Kidney capillary endothelial cell (primary cell): ENCODE results near the gene PRR16.
"Not testable (repeated sequence)": the region's sequence is repeated elsewhere in the genome, so short reads cannot be mapped to it uniquely, and the experiment has no call there.

Experiments used
- DNase-seq: peaks from one replicate; pipeline ENCODE4 v3.0.0-alpha.2; 2018; ENCODE audit warnings: low spot score

The PRR16 gene

DNA sequence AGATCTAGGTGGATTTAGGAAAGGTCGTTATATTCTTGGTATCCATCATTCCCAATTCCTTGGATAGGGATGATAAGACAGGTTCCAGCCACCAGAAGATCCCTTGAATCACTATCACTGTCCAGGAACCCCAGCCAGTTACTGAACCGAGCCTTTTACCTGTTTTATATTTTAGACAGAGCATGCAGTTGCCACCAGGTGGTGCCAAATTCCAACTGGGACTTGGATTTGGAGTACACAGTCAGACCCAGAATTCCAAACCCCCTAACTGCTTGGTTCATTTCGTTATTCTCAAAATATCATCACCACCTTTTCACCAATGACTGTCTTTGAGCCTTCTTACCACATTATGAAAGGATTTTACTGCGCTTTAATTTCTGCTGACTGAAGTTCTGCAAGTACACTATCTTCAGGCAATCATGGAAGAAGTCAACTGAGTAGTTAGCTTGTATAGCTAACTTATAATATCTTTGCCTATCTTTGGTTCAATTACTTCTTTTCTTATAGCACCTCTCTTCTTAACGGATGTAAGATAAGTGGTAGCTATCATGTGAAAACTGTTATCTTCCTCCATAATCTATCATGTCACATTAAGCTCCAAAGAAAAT is 191.8 kb downstream of the PRR16 start:
- no peak for DNase-seq

GRCh38 chr5:120657104-120657503 is 193.0 kb downstream of the PRR16 start:
- DNase-seq, result no peak

DNA sequence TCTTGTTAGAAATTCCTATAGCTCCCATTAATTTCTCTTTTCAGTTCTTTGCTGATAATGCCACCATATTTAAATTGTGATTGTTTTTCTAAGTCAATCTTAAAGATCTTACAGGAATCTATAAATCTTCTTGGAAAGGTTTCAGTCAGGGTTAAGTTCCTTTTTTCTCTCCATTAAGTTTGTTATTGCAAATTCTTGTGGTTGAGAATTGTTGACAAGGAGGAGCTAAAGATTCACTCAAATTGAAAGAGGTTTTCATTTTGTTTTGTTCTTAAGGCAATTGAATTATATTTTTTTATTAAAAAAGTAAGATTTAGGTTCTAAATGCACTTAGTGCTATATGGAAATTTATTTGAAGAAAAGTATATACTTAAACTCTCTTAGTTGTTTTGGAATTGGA is 213.4 kb downstream of the PRR16 start:
- DNase-seq, result no peak

DNA sequence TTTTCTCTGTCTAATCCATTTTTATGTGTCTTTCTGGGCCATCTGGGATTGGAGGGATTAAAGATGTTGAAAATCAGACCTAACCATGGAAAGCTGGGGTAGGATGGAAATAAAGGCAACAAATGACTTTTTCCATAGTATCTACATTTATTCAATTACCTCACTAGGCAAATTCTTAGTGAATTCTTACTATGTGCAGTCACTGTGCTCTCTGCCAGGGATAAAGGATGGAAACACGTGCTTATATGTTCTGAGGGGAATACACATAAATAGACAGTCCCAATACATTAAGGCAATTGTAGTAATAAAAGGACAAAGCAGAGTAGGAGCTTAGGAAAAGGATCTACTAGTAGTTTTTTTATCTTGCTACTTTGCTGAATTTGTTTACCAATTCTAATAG is 214.2 kb downstream of the PRR16 start:
- DNase-seq, result no peak

DNA sequence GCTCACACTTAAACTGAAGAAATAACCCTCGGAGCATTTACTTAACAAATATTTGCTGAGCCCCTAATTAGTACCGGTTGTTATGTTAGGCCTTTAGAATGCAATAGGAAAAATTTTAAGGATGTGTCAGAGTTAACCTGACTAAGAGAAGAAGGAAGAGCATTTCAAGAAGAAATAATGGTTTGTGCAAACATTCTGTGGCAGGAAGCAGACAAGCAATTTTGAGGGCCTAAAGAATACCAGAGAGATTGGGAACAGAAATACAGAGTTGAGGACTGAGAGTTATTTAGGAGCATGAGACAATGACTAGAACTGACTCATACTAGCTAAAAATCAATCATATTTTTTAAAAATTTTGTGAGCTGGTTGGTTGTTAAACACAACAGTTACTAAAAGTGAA is 218.8 kb downstream of the PRR16 start:
- DNase-seq, result no peak

- no peak for DNase-seq
Observed at GRCh38 chr5:120683580-120683979, 219.5 kb downstream of the PRR16 start.

- DNase-seq, result no peak
Observed at GRCh38 chr5:120684213-120684612, 220.1 kb downstream of the PRR16 start.

DNA sequence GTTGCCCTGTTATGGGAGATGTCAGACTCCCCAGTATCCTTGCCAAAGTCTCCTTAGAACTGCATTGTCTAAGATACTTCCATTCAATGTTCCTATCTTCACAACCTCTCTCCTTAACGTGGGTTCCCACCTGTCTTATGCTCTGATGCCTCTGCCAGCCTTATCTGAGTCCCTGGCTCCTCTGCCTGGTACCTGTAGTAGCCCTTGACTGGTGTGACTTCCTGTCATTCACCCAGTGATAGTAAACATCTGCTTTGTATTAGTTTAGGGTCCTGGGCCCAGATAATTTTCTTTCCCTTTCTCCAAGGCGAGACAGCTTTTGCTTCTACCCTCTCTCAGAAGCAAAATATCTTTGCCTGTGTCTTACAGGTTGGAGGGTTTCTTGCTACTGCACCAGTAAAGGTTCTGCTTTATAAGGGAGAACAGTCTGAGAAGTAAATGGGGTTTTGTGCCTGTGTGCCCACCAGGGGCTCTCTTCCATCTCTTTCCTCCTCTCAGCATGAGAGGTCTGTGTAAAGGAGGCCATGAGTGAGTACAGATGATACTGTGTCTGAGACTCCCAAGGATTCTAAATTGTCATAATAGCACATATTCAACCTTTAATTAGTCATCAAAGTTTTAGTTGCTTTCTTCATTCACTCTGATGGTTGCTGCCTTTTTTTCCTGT is 220.8 kb downstream of the PRR16 start:
- no peak for DNase-seq

GRCh38 chr5:120690621-120691407 is 226.7 kb downstream of the PRR16 start:
- DNase-seq, result no peak

DNA sequence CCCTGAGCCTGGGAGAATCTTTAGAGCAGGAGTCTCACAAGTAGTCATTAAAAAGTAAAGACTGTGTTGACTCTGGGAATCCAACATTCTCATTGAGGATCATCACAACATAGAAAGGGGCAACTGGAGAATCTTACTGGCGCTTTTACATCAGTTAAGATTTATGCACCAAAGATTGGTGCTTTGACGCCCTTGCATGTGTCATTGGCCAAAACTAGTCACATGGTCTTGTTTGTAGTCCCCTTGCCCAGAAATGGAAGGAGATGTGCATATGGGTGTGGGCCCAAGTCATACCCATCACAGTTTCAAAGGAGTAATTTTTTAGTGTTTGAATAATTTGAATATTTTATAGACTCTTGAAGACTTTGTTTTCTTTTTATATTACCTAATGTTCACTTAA is 228.2 kb downstream of the PRR16 start:
- no peak for DNase-seq

- no peak for DNase-seq
Observed at GRCh38 chr5:120695368-120695880, 231.3 kb downstream of the PRR16 start.

DNA sequence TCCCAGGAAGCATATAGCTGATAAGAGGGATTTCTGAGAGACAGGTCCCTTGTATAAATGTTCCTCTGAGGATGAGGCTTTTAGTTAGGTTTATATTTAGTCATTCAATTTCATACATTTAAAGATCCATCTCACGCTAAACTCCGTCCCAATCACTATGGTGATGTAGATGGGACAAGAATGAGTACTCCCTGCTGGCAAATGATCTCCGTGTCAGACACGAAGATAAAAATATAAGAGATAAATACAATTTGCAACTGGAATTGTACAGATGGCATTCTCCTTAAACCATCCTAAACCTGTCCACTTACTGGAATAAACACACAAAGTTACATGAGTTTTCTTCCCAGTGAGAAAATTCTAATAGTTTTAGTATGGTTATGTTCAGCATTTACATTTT is 233.0 kb downstream of the PRR16 start:
- no peak for DNase-seq

DNA sequence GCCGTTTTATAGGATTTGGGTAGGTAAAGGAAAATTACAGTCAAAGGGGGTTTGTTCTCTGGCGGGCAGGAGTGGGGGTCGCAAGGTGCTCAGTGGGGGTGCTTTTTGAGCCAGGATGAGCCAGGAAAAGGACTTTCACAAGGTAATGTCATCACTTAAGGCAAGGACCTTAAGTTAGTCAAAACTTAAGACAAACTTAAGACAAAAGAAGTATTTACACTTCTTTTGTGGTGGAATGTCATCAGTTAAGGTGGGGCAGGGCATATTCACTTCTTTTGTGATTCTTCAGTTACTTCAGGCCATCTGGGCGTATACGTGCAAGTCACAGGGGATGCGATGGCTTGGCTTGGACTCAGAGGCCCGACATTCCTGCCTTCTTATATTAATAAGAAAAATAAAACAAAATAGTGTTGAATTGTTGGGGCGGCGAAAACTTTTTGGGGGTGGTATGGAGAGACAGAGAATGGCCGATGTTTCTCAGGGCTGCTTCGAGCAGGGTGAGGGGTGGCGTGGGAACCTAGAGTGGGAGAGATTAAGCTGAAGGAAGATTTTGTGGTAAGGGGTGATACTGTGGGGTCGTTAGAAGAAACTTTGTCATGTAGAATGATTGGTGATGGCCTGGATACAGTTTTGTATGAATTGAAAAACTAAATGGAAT is 233.7 kb downstream of the PRR16 start:
- not testable (repeated sequence) for DNase-seq

- DNase-seq, result not testable (repeated sequence)
Observed at GRCh38 chr5:120700653-120701052, 236.6 kb downstream of the PRR16 start.

GRCh38 chr5:120702817-120703538 is 238.9 kb downstream of the PRR16 start:
- DNase-seq, result not testable (repeated sequence)

DNA sequence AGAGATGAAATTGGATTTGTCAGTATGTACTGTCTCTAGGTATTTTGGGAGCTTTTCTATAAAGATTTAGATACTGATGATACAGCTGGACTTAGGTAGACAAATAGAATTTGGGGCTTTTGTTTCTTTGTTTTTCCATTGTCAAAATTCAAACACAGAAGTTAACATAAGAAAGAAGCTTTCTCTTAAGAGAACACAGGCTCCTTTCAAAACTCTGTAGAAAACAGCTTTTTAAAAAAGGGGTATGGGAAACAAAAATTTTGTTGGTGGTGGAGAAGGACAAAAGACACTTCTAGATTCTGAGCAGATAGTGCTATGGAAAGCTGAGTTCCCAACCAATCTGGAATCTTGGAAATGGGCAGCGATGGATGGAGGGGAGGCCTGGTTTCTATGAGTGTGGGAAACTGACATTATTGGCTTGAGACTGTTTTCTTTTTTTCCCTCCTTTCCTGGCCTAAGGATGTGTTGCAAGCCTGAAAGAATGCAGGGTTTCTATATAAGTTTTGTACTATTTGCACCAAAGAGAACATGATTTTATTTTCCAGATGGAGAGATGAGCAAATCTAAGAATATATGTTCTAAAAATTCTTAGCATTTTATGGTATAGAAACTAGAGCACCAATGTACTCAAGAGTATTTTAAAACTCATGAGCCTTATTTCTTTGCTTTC is 240.0 kb downstream of the PRR16 start:
- DNase-seq, result no peak

DNA sequence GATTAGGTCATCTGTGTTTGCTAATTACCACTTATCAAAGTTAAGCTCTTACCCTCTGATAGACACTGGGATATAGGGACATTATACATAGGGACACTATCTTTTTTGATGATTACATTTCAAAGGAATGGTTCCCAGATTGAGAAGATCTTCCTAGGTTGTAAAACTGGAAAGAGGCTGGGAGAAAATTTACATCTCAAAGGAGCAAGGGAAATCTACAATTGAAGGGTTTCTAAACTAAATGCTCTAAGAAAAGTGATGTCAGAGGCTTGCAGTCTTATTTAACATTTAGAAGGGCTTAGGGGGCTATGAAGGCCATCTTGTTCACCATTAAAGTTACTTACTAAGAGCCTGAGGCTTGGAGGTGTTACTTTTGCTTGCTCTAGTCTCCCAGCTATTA is 242.8 kb downstream of the PRR16 start:
- DNase-seq, result no peak

- no peak for DNase-seq
Observed at GRCh38 chr5:120717381-120717780, 253.3 kb downstream of the PRR16 start.

- no peak for DNase-seq
Observed at GRCh38 chr5:120730214-120730613, 266.1 kb downstream of the PRR16 start.

DNA sequence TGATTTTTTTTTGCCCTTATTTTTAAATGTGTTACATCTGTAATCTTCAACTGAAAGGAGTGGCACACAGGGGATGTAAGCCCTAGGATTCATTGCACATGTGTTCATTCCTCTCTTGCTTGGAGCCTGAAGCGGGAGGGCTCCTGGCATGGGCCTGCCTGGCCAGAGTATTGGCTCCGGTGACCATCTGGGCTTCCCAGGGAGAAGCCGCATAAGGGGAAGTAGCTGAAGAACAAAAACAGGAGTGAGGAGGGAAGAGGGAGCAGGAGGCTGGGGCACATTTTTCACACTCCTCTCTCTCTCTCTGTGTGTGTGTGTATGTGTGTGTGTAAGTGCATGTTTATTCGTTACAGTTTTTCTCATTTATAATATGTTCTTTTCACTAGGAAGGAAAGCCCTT is 269.9 kb downstream of the PRR16 start:
- DNase-seq, result no peak

DNA sequence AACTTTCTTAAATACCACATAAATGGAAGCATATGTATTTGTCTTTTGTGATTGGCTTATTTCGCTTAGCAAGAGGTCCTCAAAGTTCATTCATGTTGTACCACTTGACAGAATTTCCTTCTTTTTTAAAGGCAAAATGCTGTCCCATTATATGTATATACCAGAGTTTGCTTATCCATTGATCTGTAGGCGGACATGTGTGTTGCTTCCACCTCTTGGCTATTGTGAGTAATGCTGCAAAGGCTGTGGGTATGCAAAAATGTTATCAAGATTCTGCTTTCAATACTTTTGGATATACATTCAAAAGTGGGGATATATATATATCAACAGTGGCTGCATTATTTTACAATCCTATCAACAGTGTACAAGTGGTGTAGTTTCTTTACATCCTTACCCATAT is 271.0 kb downstream of the PRR16 start:
- DNase-seq, result no peak
